Measurements from ENCODE around the gene RBMS3. TPM values are rescaled to one million over a fixed set of nuclear protein-coding genes. Genes with fewer than 3 reads are reported as not detected.

Gene RBMS3
- total RNA-seq, 2 donors from 2014 or later, result 87.1 to 109 TPM

DNA sequence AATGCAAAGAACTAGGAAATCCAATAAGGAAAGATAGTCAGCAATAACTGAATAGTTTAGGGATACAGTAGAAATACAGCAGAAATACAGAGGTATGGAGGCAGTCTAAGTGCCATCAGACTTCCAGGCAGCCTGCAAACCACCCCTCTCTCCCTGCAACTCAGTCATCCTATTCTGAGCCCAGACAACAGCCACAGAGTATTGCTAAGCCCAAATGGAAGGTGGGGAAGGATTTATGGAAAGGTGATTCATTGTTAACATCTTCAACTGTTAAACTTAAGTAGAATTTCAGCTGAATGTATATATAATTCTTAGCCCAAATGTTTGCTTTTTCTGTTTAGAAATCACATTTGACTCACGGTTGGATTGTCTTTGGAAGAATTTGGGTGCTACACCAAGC, 300.4 kb downstream of the RBMS3 start:
- intact Hi-C loops (cut with DNase I), result no loop called here
- no peak for DNase-seq (ENCODE audit: low spot score)

- intact Hi-C loops (cut with DNase I), result no loop called here
- no peak for DNase-seq (ENCODE audit: low spot score)
Measured at GRCh38 chr3:29582273-29582672, 301.4 kb downstream of the RBMS3 start.

DNA sequence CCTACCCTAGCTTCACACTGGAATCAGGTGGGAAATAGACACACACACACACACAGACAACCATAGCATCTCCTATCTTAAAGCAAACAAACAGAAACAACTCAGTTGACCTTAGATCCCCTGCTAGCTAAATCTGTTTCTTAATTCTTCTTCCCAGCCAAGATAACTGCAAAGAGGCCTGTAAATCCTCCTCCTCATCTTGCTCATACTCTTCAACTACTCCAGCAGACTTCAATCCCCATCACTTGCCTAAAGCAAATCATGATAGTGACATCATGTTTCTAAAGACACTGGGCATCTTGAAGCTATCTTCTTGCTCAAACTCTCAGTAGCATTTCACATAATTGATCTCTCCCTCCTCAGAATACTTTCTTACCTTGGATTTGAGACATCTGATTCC, 303.0 kb downstream of the RBMS3 start:
- DNase-seq (ENCODE audit: low spot score), result no peak

GRCh38 chr3:29585368-29585767, 304.5 kb downstream of the RBMS3 start:
- intact Hi-C loops (cut with DNase I), result no loop called here

More for the DNA sequence above, 303.0 kb downstream of the RBMS3 start:
- intact Hi-C loops (cut with DNase I), result no loop called here

GRCh38 chr3:29587340-29587739, 306.5 kb downstream of the RBMS3 start:
- DNase-seq (ENCODE audit: low spot score), result no peak
- intact Hi-C loops (cut with DNase I), result no loop called here

More at GRCh38 chr3:29585368-29585767, 304.5 kb downstream of the RBMS3 start:
- no peak for DNase-seq (ENCODE audit: low spot score)

DNA sequence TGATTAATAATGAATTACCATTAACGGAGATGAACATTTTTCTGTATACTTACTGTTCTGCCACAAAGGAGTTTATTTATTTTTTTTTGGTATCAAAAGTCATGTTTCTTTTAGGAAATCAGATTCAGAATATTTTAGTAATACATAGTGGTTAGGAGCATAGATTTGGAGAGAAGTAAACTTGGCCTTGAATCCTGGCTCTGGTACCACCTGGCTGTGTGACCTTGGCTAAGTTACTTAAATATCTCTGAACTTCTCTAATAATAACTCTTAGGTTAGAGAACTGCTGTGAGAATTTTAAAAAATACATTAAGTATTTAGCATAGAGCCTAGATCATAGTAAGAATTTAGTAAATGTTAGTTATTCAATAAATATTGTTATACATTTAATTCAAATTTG, 309.1 kb downstream of the RBMS3 start:
- intact Hi-C loops (cut with DNase I), result no loop called here
- no peak for DNase-seq (ENCODE audit: low spot score)

- intact Hi-C loops (cut with DNase I), result no loop called here
- no peak for DNase-seq (ENCODE audit: low spot score)
Measured at GRCh38 chr3:29590461-29590860, 309.6 kb downstream of the RBMS3 start.

- intact Hi-C loops (cut with DNase I), result no loop called here
- DNase-seq (ENCODE audit: low spot score), result no peak
Measured at GRCh38 chr3:29591579-29591978, 310.7 kb downstream of the RBMS3 start.

GRCh38 chr3:29593802-29594201, 312.9 kb downstream of the RBMS3 start:
- DNase-seq (ENCODE audit: low spot score), result no peak
- intact Hi-C loops (cut with DNase I), result no loop called here

DNA sequence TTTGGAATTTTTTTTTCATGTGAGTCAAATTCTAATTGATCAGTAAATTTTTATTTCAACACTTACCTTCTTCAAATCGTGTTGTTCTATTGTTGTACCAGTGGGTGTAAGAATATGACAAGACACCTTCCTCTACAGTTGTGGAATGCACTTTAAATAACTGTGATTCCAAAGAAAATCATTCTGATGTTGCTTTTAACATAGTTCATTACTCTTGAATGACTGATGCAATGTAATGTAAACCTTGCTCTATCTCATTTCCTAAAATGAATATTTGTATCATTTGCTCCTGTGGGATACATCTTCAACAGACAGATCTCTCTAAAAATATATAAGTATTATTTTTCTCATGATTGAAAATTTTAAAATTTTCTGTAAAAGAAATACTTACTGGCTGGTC, 313.4 kb downstream of the RBMS3 start:
- no peak for DNase-seq (ENCODE audit: low spot score)
- intact Hi-C loops (cut with DNase I), result no loop called here

- intact Hi-C loops (cut with DNase I), result no loop called here
- no peak for DNase-seq (ENCODE audit: low spot score)
Measured at GRCh38 chr3:29597376-29598008, 316.6 kb downstream of the RBMS3 start.

DNA sequence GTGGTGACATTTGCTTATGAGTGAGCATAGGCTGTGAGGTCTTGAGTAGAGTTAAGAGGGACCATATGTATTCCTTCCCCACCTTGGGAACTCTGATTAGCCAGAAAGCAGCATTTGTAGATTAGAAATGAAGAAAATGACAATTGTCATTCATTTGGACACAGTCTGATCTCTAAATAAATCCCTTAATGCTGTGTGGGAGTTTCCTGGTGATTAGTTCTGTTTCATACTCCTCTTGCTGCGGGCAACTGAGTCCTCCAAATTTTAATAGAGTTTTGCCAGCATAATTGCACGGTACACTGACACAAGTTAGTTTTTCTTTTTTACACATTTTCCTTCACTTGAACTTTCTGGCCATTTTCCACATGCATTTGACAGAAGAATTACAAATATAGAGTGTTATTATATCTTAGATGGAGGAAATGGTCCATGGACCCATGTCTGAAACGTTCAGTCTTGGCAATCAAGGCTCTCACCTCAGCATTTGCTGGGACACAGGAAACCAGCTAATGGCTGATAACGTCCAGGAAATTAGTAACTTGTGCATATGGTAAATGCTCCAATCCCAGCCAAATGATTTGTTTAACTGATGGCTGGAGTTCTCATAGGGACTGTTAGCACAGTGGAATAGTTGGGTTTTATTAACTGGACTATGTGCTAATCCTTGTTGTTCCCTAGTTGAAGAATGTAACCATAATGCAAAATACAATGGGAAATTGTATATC, 321.2 kb downstream of the RBMS3 start:
- intact Hi-C loops (cut with DNase I), result no loop called here
- no peak for DNase-seq (ENCODE audit: low spot score)

GRCh38 chr3:29605845-29606244, 325.0 kb downstream of the RBMS3 start:
- intact Hi-C loops (cut with DNase I), result no loop called here
- no peak for DNase-seq (ENCODE audit: low spot score)

GRCh38 chr3:29606416-29606815, 325.5 kb downstream of the RBMS3 start:
- DNase-seq (ENCODE audit: low spot score), result no peak
- intact Hi-C loops (cut with DNase I), result no loop called here

- intact Hi-C loops (cut with DNase I), result loop anchor here in 1 of 2 donors (1.0 kb wide), 1 partner anchor 19 kb away; no protein-coding TSS in a partner anchor
Measured at GRCh38 chr3:29608414-29609327, 327.8 kb downstream of the RBMS3 start.

GRCh38 chr3:29609328-29609811, 328.5 kb downstream of the RBMS3 start:
- DNase-seq (ENCODE audit: low spot score), result no peak

More at GRCh38 chr3:29608414-29609327, 327.8 kb downstream of the RBMS3 start:
- DNase-seq (ENCODE audit: low spot score), result no peak

GRCh38 chr3:29610781-29611180, 329.9 kb downstream of the RBMS3 start:
- intact Hi-C loops (cut with DNase I), result no loop called here
- DNase-seq (ENCODE audit: low spot score), result no peak

More at GRCh38 chr3:29609328-29609811, 328.5 kb downstream of the RBMS3 start:
- intact Hi-C loops (cut with DNase I), result loop anchor here in 1 of 2 donors (1.0 kb wide), 1 partner anchor 18 kb away; no protein-coding TSS in a partner anchor

DNA sequence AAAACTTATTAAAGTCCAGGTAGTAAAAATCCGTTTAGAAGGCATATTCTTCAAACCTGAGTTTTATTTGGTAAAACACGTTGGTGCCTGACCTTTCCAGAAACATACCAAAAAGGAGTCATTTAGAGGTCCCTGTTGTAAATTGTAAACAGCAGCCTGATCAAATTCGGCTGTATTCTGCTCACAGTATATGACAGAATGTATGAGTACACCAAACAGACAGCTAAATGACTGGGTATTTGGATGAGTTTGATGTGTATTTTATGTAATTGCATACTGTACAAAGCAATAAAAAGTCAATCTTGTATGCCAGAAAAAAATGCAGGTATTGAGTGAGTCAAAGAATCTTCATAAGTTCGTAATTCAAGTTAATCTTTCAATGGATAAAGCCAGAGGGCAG, 330.4 kb downstream of the RBMS3 start:
- intact Hi-C loops (cut with DNase I), result no loop called here
- no peak for DNase-seq (ENCODE audit: low spot score)

GRCh38 chr3:29612536-29612935, 331.7 kb downstream of the RBMS3 start:
- DNase-seq (ENCODE audit: low spot score), result no peak
- intact Hi-C loops (cut with DNase I), result no loop called here

DNA sequence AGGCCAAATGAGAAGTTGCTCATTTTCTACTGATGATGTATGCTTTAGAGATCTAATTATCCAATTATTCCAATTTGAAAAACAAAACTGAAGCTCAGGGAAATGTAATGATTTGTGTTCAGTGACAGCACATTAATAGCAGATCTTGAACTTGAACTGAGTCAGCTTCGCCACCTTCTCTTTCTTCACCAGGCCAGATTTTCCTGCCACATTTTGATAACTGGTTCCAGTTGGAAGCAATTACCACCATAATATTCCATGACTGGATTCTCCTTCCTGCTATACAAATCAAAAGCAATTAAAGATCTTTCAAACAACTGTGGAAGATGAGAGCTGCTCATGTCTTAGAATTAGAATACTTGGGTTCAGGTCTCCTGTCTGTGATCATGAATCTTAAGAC, 334.1 kb downstream of the RBMS3 start:
- intact Hi-C loops (cut with DNase I), result no loop called here
- DNase-seq (ENCODE audit: low spot score), result no peak

Data from posterior vena cava (tissue), 2 donors.